ENCODE data around the gene SZT2. TPM values are rescaled to one million over a fixed set of nuclear protein-coding genes. Genes with fewer than 3 reads are reported as not detected.
A peak's percentile ranks its signal among the peaks of the same experiment; 100 is the strongest.

SZT2 gene
- total RNA-seq, 1 experiment from 2014 or later = 28.4 TPM

DNA sequence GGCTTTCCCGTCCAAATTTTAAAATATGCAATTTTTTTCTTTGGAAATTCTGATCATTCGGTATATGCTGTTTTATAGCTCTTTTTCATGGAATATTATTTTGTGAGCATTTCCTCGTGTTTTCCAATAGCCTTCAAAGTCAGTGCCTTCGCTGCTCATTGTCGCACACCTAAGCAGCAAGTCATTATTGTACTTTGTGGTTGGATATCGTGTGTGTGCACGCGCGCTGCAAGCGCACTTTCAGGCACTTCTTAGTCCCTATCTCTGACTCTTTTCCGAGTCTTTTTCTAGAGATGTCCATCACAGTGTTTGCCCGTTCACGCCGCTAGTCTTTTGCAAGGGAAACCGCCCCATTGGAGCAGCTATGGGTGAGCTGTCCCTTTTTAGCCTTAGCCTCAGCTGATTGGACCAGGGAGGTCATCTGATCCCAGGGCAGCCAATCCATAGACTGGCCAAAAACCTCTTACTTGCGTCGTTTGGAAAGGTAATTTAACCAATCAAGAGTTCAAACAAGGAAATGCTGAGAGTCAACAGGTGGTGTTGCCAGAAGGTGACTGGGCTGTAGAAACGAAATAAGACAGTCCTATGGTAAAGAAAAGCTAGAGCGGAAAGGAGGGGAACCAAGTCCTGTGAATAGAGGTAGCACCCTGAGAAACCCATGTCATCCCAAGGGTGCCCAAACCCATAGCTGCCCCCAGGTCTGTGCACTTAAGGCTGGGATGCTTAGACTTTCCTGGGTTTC is 64.7 kb downstream of the SZT2 start:
- CTCF ChIA-PET = interaction anchor here (0.8 to 2.5 kb wide), 14 partner anchors 9 to 480 kb away, joined by 3 to 14 read pairs (median 4); partner anchors contain the start of genes C1orf210, CDC20 and PTPRF
- Mint-ChIP-seq H3K36me3 (peaks cover 33% of the 10 kb centered on the region), H3K4me1 (peaks cover 23% of the 10 kb centered on the region), H3K4me3 (peak overlapping the region; percentile 88), H3K27ac (peak overlapping the region; percentile 99), H3K27me3 (ENCODE audit: low read depth) (peaks cover 30% of the 10 kb centered on the region), H3K9me3 (no peaks in the 10 kb centered on the region)
- DNase-seq (ENCODE audit: low spot score) = peak; percentile 73
- POLR2A ChIA-PET = interaction anchor here (1.0 to 1.3 kb wide), 4 partner anchors 10 to 196 kb away, joined by 3 to 8 read pairs (median 4); partner anchors contain the start of gene KDM4A
- peak; percentile 88 for ATAC-seq
- TF ChIP-seq SP1 (CRISPR knock-in tag; conservative IDR thresholded peaks at IDR 0.05) = 0 out of 2 replicates have a peak, but pooled peaks have one; percentile 21
- no peak for TF ChIP-seq KAT7 (CRISPR knock-in tag; IDR thresholded peaks at IDR 0.05; ENCODE audit: borderline replicate concordance)
- TF ChIP-seq RELA (CRISPR knock-in tag; IDR thresholded peaks at IDR 0.05; ENCODE audit: borderline replicate concordance) = no peak
- TF ChIP-seq, protein P1, sequence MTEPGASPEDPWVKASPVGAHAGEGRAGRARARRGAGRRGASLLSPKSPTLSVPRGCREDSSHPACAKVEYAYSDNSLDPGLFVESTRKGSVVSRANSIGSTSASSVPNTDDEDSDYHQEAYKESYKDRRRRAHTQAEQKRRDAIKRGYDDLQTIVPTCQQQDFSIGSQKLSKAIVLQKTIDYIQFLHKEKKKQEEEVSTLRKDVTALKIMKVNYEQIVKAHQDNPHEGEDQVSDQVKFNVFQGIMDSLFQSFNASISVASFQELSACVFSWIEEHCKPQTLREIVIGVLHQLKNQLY (CRISPR knock-in tag; IDR thresholded peaks at IDR 0.05) = no peak
- TF ChIP-seq, protein P2, sequence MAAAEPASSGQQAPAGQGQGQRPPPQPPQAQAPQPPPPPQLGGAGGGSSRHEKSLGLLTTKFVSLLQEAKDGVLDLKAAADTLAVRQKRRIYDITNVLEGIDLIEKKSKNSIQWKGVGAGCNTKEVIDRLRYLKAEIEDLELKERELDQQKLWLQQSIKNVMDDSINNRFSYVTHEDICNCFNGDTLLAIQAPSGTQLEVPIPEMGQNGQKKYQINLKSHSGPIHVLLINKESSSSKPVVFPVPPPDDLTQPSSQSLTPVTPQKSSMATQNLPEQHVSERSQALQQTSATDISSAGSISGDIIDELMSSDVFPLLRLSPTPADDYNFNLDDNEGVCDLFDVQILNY (CRISPR knock-in tag; IDR thresholded peaks at IDR 0.05) = no peak
- TF ChIP-seq NR2C2 (CRISPR knock-in tag; IDR thresholded peaks at IDR 0.05) = no peak
- TF ChIP-seq, protein P3, sequence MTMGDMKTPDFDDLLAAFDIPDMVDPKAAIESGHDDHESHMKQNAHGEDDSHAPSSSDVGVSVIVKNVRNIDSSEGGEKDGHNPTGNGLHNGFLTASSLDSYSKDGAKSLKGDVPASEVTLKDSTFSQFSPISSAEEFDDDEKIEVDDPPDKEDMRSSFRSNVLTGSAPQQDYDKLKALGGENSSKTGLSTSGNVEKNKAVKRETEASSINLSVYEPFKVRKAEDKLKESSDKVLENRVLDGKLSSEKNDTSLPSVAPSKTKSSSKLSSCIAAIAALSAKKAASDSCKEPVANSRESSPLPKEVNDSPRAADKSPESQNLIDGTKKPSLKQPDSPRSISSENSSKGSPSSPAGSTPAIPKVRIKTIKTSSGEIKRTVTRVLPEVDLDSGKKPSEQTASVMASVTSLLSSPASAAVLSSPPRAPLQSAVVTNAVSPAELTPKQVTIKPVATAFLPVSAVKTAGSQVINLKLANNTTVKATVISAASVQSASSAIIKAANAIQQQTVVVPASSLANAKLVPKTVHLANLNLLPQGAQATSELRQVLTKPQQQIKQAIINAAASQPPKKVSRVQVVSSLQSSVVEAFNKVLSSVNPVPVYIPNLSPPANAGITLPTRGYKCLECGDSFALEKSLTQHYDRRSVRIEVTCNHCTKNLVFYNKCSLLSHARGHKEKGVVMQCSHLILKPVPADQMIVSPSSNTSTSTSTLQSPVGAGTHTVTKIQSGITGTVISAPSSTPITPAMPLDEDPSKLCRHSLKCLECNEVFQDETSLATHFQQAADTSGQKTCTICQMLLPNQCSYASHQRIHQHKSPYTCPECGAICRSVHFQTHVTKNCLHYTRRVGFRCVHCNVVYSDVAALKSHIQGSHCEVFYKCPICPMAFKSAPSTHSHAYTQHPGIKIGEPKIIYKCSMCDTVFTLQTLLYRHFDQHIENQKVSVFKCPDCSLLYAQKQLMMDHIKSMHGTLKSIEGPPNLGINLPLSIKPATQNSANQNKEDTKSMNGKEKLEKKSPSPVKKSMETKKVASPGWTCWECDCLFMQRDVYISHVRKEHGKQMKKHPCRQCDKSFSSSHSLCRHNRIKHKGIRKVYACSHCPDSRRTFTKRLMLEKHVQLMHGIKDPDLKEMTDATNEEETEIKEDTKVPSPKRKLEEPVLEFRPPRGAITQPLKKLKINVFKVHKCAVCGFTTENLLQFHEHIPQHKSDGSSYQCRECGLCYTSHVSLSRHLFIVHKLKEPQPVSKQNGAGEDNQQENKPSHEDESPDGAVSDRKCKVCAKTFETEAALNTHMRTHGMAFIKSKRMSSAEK (CRISPR knock-in tag; IDR thresholded peaks at IDR 0.05; ENCODE audit: borderline replicate concordance) = no peak
- TF ChIP-seq, protein P4, sequence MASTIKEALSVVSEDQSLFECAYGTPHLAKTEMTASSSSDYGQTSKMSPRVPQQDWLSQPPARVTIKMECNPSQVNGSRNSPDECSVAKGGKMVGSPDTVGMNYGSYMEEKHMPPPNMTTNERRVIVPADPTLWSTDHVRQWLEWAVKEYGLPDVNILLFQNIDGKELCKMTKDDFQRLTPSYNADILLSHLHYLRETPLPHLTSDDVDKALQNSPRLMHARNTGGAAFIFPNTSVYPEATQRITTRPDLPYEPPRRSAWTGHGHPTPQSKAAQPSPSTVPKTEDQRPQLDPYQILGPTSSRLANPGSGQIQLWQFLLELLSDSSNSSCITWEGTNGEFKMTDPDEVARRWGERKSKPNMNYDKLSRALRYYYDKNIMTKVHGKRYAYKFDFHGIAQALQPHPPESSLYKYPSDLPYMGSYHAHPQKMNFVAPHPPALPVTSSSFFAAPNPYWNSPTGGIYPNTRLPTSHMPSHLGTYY (CRISPR knock-in tag; IDR thresholded peaks at IDR 0.05) = no peak
- no peak for TF ChIP-seq SMAD3 (CRISPR knock-in tag; IDR thresholded peaks at IDR 0.05; ENCODE audit: borderline replicate concordance)
- TF ChIP-seq, protein P5, sequence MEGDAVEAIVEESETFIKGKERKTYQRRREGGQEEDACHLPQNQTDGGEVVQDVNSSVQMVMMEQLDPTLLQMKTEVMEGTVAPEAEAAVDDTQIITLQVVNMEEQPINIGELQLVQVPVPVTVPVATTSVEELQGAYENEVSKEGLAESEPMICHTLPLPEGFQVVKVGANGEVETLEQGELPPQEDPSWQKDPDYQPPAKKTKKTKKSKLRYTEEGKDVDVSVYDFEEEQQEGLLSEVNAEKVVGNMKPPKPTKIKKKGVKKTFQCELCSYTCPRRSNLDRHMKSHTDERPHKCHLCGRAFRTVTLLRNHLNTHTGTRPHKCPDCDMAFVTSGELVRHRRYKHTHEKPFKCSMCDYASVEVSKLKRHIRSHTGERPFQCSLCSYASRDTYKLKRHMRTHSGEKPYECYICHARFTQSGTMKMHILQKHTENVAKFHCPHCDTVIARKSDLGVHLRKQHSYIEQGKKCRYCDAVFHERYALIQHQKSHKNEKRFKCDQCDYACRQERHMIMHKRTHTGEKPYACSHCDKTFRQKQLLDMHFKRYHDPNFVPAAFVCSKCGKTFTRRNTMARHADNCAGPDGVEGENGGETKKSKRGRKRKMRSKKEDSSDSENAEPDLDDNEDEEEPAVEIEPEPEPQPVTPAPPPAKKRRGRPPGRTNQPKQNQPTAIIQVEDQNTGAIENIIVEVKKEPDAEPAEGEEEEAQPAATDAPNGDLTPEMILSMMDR (IDR thresholded peaks at IDR 0.05) = no peak
- TF ChIP-seq, protein P6, sequence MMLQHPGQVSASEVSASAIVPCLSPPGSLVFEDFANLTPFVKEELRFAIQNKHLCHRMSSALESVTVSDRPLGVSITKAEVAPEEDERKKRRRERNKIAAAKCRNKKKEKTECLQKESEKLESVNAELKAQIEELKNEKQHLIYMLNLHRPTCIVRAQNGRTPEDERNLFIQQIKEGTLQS (CRISPR knock-in tag; conservative IDR thresholded peaks at IDR 0.05) = no peak
- TF ChIP-seq MXD4 (CRISPR knock-in tag; IDR thresholded peaks at IDR 0.05; ENCODE audit: borderline replicate concordance) = no peak
- TF ChIP-seq, protein P7, sequence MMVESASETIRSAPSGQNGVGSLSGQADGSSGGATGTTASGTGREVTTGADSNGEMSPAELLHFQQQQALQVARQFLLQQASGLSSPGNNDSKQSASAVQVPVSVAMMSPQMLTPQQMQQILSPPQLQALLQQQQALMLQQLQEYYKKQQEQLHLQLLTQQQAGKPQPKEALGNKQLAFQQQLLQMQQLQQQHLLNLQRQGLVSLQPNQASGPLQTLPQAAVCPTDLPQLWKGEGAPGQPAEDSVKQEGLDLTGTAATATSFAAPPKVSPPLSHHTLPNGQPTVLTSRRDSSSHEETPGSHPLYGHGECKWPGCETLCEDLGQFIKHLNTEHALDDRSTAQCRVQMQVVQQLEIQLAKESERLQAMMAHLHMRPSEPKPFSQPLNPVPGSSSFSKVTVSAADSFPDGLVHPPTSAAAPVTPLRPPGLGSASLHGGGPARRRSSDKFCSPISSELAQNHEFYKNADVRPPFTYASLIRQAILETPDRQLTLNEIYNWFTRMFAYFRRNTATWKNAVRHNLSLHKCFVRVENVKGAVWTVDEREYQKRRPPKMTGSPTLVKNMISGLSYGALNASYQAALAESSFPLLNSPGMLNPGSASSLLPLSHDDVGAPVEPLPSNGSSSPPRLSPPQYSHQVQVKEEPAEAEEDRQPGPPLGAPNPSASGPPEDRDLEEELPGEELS (CRISPR knock-in tag; IDR thresholded peaks at IDR 0.05) = 0 out of 2 replicates have a peak, but pooled peaks have one; percentile 18
- TF ChIP-seq, protein P8, sequence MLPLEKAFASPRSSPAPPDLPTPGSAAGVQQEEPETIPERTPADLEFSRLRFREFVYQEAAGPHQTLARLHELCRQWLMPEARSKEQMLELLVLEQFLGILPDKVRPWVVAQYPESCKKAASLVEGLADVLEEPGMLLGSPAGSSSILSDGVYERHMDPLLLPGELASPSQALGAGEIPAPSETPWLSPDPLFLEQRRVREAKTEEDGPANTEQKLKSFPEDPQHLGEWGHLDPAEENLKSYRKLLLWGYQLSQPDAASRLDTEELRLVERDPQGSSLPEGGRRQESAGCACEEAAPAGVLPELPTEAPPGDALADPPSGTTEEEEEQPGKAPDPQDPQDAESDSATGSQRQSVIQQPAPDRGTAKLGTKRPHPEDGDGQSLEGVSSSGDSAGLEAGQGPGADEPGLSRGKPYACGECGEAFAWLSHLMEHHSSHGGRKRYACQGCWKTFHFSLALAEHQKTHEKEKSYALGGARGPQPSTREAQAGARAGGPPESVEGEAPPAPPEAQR (CRISPR knock-in tag; IDR thresholded peaks at IDR 0.05) = no peak
- TF ChIP-seq CREB1 (CRISPR knock-in tag; IDR thresholded peaks at IDR 0.05) = no peak
- TF ChIP-seq NFYB (CRISPR knock-in tag; conservative IDR thresholded peaks at IDR 0.05; ENCODE audit: low read depth) = peak; percentile 70
- TF ChIP-seq TEAD1 (CRISPR knock-in tag; IDR thresholded peaks at IDR 0.05) = 0 out of 2 replicates have a peak, but pooled peaks have one; percentile 13
- TF ChIP-seq TEAD4 (CRISPR knock-in tag; IDR thresholded peaks at IDR 0.05) = no peak
- TF ChIP-seq, protein P9, sequence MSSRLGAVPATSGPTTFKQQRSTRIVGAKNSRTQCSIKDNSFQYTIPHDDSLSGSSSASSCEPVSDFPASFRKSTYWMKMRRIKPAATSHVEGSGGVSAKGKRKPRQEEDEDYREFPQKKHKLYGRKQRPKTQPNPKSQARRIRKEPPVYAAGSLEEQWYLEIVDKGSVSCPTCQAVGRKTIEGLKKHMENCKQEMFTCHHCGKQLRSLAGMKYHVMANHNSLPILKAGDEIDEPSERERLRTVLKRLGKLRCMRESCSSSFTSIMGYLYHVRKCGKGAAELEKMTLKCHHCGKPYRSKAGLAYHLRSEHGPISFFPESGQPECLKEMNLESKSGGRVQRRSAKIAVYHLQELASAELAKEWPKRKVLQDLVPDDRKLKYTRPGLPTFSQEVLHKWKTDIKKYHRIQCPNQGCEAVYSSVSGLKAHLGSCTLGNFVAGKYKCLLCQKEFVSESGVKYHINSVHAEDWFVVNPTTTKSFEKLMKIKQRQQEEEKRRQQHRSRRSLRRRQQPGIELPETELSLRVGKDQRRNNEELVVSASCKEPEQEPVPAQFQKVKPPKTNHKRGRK (CRISPR knock-in tag; IDR thresholded peaks at IDR 0.05; ENCODE audit: borderline replicate concordance) = no peak

Data from WTC11 (cell line).